IgD-negative memory B cell (primary cell): ENCODE measurements around the gene PTTG1IP. TPM values are rescaled to one million over a fixed set of nuclear protein-coding genes. Genes with fewer than 3 reads are reported as not detected.
"Not testable (repeated sequence)": the region's sequence is repeated elsewhere in the genome, so short reads cannot be mapped to it uniquely, and the experiment has no call there.

Experiments used
- H3K27ac Mint-ChIP-seq, 3 donors: one replicate each; pipeline ENCODE4 v1.8.0; 2020 to 2022; ENCODE audit warnings: mild to moderate bottlenecking in 3 of 3, mixed read lengths in 3 of 3, moderate library complexity in 1 of 3
- H3K27me3 Mint-ChIP-seq: one replicate; pipeline ENCODE4 v1.8.0; 2021; ENCODE audit warnings: mixed read lengths
- H3K36me3 Mint-ChIP-seq: one replicate; pipeline ENCODE4 v1.8.0; 2020; ENCODE audit warnings: mild to moderate bottlenecking, mixed read lengths
- H3K4me1 Mint-ChIP-seq, 3 donors: one replicate each; pipeline ENCODE4 v1.8.0; 2020 to 2022; ENCODE audit warnings: mixed read lengths in 3 of 3, mild to moderate bottlenecking in 1 of 3
- H3K4me3 Mint-ChIP-seq, 4 donors: one replicate each; pipeline ENCODE4 v1.8.0; 2020 to 2022; ENCODE audit warnings: mild to moderate bottlenecking in 4 of 4, mixed read lengths in 4 of 4, moderate library complexity in 3 of 4
- H3K9me3 Mint-ChIP-seq, 3 donors: one replicate each; pipeline ENCODE4 v1.8.0; 2020 to 2021; ENCODE audit warnings: mixed read lengths in 3 of 3, mild to moderate bottlenecking in 1 of 3
- polyA plus RNA-seq: library from polyadenylated mRNA; unstranded; fragments of 300-500 nt; fragmentation: Illumina TruSeq; gene quantifications from one replicate; pipeline ENCODE4 v1.2.3, GENCODE V29; 2021

The PTTG1IP gene
- polyA plus RNA-seq, 1 donor from 2014 or later: 44.7 TPM

DNA sequence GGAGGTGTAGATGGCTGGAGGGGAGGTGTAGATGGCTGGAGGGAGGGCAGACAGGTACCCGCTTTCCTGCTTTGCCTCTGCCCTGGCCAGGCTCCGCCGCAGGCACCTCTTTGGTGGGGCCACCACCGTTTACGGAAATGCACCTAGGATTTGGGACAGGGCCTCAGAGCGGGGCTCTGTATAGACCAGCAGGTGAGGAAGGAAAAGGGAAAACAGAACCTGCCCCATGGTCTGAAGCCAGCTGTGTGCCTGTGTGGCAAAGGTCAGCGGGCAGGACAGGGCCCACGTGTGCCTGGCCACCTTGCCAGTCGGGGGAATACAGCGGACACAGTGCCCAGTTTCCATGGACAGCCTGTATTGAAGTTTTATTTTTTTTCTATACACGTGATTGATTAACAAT is 12.1 kb upstream of the PTTG1IP start:
- Mint-ChIP-seq H3K27ac (peak overlapping the region in 1 of 3 donors; percentile 25), H3K4me3 (no peak overlapping the region)

DNA sequence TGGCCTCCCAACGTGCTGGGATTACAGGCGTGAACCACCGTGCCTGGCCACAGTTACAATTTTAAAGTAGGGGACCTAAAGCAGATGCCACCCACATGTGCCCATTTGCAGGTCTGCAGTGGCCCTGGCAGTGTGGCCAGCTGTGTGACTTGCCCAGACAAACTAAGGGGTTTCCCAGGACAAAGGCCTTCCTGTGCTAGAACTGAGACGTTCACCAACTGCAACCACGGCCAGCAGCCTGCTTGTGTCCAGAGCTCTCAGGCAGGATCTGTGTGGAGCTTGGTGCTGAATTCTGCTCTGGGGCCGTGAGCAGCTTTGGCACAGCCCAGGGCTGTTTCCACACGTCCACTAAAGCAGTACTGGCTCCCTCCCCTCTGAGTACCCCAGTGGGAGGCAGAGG is 10.6 kb upstream of the PTTG1IP start:
- peak overlapping the region in 2 of 3 donors; percentile 14 to 54 for H3K27ac Mint-ChIP-seq
- no peaks in the 10 kb centered on the region for H3K36me3 Mint-ChIP-seq
- H3K4me1 Mint-ChIP-seq: peaks cover 18 to 24% (median 24%) of the 10 kb centered on the region in 3 donors
- H3K9me3 Mint-ChIP-seq: no peaks in the 10 kb centered on the region
- no peak overlapping the region for H3K4me3 Mint-ChIP-seq
- no peaks in the 10 kb centered on the region for H3K27me3 Mint-ChIP-seq

More for the DNA sequence above, 12.1 kb upstream of the PTTG1IP start:
- Mint-ChIP-seq H3K27me3 (no peaks in the 10 kb centered on the region), H3K9me3 (no peaks in the 10 kb centered on the region), H3K4me1 (peaks cover 16 to 21% (median 19%) of the 10 kb centered on the region in 3 donors), H3K36me3 (no peaks in the 10 kb centered on the region)

DNA sequence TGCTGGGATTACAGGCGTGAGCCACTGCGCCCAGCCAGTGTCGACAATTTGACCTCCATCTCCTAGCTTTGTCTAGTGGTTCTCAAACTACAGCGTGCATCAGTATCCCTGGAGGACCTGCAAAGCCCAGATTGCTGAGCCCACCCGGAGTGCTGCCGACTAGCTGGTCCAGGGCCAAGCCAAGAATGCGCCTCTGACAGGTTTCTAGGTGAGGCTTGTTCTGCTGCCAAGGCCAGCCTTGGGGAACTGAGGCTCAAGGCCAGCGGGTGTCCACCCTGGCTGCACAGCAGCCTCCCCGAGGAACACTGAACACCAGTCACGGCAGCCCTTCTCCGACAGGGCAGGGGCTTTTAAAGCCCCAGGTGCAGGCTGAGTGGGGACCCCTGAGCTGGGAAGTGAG is 9.8 kb upstream of the PTTG1IP start:
- H3K4me3 Mint-ChIP-seq: no peak overlapping the region
- no peaks in the 10 kb centered on the region for H3K36me3 Mint-ChIP-seq
- peaks cover 24 to 29% (median 25%) of the 10 kb centered on the region in 3 donors for H3K4me1 Mint-ChIP-seq
- no peaks in the 10 kb centered on the region for H3K9me3 Mint-ChIP-seq
- no peak overlapping the region for H3K27ac Mint-ChIP-seq
- no peaks in the 10 kb centered on the region for H3K27me3 Mint-ChIP-seq

- no peaks in the 10 kb centered on the region for H3K9me3 Mint-ChIP-seq
- peak overlapping the region; percentile 0 to 83 (median 7) for H3K27ac Mint-ChIP-seq
- peaks cover 22 to 39% (median 30%) of the 10 kb centered on the region in 3 donors for H3K4me1 Mint-ChIP-seq
- H3K27me3 Mint-ChIP-seq: no peaks in the 10 kb centered on the region
- H3K4me3 Mint-ChIP-seq: peak overlapping the region in 2 of 4 donors; percentile 15 to 83
- no peaks in the 10 kb centered on the region for H3K36me3 Mint-ChIP-seq
Measured at GRCh38 chr21:44881198-44881872, 7.8 kb upstream of the PTTG1IP start.

DNA sequence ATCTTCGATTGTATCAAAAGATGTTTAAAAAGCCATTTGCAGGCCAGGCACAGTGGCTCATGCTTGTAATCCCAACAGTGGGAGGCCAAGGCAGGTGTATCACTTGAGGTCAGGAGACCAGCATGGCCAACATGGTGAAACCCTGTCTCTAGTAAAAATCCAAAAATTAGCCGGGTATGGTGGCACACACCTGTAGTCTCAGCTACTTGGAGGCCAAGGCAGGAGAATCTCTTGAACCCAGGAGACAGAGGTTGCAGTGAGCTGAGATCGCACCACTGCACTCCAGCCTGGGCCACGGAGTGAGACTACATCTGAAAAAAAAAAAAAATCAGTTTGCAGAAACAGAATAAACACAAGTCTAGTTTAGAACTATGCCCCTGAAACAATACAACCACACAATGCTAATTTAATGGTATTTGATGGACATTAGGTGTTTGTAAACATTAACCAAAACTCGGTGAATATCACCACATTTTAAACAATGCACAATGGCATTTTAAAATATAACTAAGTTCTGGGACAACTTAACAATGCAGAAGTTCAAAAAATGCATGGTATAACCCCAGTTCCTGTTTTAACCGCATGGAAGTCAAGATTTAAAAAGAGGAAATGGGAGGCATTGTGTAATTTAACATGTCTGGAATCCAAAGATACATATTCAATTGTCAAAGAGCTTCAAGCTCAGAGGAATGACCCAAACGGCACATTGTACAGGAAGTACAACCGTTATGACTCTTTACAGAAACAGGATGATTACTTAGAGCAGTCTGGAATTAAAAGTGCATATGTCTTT is 7.1 kb upstream of the PTTG1IP start:
- Mint-ChIP-seq H3K4me1 (peaks cover 24 to 41% (median 31%) of the 10 kb centered on the region in 3 donors), H3K27me3 (no peaks in the 10 kb centered on the region), H3K27ac (peak overlapping the region; percentile 0 to 21 (median 7)), H3K9me3 (no peaks in the 10 kb centered on the region), H3K4me3 (peak overlapping the region in 3 of 4 donors; percentile 6 to 44 (median 15)), H3K36me3 (no peaks in the 10 kb centered on the region)

GRCh38 chr21:44879238-44879637 is 5.7 kb upstream of the PTTG1IP start:
- H3K4me1 Mint-ChIP-seq: peaks cover 28 to 46% (median 45%) of the 10 kb centered on the region in 3 donors
- H3K36me3 Mint-ChIP-seq, H3K27me3 Mint-ChIP-seq, H3K27ac Mint-ChIP-seq, H3K9me3 Mint-ChIP-seq, H3K4me3 Mint-ChIP-seq: not testable (repeated sequence)

DNA sequence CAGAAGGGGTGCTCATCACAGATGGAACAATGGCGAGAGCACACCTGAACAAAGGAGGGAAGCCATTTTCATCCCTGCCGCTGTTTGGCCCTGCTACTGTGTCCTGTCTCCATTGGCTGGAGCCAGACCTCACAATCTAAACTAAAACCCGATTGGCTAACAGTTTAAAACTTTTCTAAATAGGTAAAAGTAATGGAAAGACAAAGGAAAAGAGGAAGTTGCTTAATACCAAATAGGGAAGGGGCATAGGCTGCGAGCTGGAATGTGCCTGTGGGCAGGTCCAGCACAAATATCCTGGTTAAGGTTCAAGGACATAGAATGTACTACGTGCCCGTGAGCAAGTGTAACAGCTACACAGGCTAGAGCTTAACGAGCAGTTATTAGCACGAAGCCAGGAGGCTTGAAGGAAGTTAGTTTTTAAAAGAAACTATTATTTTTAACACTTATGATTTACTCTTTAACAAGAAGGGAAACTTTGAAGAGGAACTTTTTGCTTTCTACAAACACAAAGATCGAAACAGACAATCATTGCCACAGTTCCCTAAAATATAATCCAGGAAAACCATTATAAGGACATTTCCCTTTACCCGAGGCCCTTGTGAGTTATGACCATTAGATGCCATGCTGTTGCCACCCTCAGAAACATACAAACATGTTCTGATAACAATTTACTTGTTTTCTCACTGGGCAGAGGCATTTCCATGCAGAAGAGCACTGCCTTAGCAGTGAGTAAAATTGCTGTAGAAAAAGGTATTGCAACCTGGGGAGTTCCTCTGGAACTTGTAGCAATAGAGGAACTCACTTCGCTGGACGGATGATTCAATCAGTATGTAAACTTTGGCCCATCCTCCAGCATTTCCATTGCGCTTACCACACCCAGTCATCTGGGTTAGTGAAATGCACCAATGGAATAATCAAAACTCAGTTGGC is 4.8 kb upstream of the PTTG1IP start:
- Mint-ChIP-seq H3K9me3 (no peaks in the 10 kb centered on the region), H3K36me3 (no peaks in the 10 kb centered on the region), H3K4me1 (peaks cover 28 to 46% (median 46%) of the 10 kb centered on the region in 3 donors), H3K27me3 (no peaks in the 10 kb centered on the region), H3K27ac (peak overlapping the region in 2 of 3 donors; percentile 20 to 65), H3K4me3 (peak overlapping the region in 2 of 4 donors; percentile 53 to 76)

DNA sequence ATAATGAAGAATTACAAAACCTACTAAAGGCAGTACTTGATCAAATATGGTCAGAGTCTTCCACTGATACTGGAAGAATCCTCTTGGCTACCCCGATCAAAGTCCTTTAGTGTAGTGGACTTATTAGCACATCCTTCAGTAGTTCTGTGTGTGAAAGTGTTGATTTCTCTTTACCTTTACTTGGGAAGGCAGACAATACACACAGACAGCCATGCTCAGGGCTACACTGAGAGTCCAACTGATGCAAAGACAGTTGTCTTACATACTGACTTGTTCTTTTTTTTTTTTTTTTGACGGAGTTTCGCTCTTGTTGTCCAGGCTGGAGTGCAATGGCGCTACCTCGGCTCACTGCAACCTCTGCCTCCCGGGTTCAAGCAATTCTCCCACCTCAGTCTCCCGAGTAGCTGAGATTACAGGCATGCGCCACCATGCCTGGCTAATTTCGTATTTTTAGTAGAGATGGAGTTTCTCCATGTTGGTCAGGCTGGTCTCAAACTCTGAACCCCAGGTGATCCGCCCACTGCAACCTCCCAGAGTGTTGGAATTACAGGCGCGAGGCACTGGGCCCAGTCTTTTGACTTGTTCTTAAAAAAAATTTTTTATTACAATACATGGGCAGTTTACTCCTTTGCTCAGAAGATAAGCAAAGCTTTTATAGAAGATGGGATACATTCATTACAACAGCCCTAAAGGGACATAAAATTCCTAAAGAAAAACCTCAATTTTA is 3.5 kb upstream of the PTTG1IP start:
- peaks cover 30 to 53% (median 48%) of the 10 kb centered on the region in 3 donors for H3K4me1 Mint-ChIP-seq
- H3K9me3 Mint-ChIP-seq: no peaks in the 10 kb centered on the region
- H3K4me3 Mint-ChIP-seq: peak overlapping the region in 2 of 4 donors; percentile 32 to 58
- H3K27ac Mint-ChIP-seq: peak overlapping the region in 1 of 3 donors; percentile 100
- no peaks in the 10 kb centered on the region for H3K36me3 Mint-ChIP-seq
- H3K27me3 Mint-ChIP-seq: no peaks in the 10 kb centered on the region

DNA sequence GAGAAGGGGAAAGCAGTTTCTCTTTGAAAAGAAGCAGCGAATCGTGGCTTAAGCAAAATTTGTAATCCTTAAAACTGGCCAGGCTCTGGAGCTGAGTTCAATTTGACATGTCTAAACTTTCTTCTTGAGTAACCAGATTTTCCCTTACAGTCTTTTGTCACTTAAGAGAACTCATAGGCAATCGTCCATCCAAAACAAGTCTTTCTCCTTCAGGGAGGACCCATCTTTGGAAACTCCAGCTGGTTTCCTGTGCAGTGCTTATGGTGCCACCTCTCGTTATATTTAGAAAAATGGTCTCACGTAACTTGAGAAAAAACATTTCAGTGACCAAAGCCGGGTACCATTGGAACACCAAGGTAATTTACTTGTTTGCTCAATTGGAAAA is 1.8 kb upstream of the PTTG1IP start:
- peak overlapping the region; percentile 94 to 100 (median 98) for H3K27ac Mint-ChIP-seq
- peak overlapping the region; percentile 90 to 100 (median 98) for H3K4me3 Mint-ChIP-seq
- no peaks in the 10 kb centered on the region for H3K27me3 Mint-ChIP-seq
- H3K9me3 Mint-ChIP-seq: no peaks in the 10 kb centered on the region
- H3K4me1 Mint-ChIP-seq: peaks cover 23 to 47% (median 42%) of the 10 kb centered on the region in 3 donors
- no peaks in the 10 kb centered on the region for H3K36me3 Mint-ChIP-seq

DNA sequence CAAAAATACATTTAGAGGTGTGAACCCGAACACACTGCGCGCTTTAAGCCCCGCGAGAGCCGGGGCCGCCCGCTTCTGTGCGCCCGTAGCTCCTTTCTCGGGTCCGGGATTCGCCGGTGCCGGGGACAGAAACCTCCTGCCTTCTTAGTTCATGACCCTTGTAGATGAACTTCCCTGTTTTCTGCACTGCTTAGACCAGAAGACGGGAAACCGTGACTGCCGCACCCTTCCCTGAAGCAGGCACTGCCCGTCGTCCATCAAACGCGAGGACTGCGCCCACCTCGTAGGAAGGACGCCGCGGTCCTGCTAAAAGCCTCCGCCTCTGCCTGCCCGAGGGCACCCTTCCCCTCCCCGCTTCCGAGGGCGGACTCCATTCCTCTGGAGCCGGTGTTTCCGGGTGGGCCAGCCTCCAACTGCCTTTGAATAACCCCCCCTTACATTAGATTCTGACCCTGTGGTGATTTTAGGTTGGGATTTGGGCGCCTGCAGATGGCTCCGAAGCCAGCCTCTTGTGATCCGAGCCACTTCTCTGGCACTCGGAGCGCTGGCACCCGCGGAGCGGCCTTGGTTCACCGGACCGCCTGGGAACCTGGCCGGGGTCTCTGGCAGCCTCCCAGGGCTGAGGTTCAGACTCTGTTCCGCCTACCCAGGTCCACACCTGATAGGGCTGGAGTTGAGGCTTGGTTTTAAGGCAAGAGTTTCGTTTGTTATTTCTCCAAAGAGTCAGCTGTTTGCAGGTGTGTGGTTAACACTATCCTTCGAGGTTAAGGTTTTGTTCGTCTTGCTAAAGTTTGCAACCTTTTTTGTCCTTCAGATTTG is 1.2 kb upstream of the PTTG1IP start:
- Mint-ChIP-seq H3K36me3 (no peaks in the 10 kb centered on the region), H3K4me1 (peaks cover 22 to 47% (median 40%) of the 10 kb centered on the region in 3 donors), H3K9me3 (no peaks in the 10 kb centered on the region)

GRCh38 chr21:44874240-44874496 is 678 bp upstream of the PTTG1IP start:
- no peaks in the 10 kb centered on the region for H3K27me3 Mint-ChIP-seq
- peak overlapping the region; percentile 94 to 100 (median 98) for H3K27ac Mint-ChIP-seq
- no peaks in the 10 kb centered on the region for H3K9me3 Mint-ChIP-seq
- no peaks in the 10 kb centered on the region for H3K36me3 Mint-ChIP-seq
- H3K4me1 Mint-ChIP-seq: peaks cover 25 to 47% (median 41%) of the 10 kb centered on the region in 3 donors
- peak overlapping the region; percentile 90 to 100 (median 98) for H3K4me3 Mint-ChIP-seq

More for the DNA sequence above, 1.2 kb upstream of the PTTG1IP start:
- Mint-ChIP-seq H3K27me3 (no peaks in the 10 kb centered on the region), H3K4me3 (peak overlapping the region; percentile 90 to 100 (median 98)), H3K27ac (peak overlapping the region; percentile 94 to 100 (median 98))

- peak overlapping the region; percentile 82 to 100 (median 97) for H3K4me3 Mint-ChIP-seq
- no peaks in the 10 kb centered on the region for H3K9me3 Mint-ChIP-seq
- no peaks in the 10 kb centered on the region for H3K27me3 Mint-ChIP-seq
- peak overlapping the region; percentile 46 to 92 (median 87) for H3K27ac Mint-ChIP-seq
- H3K36me3 Mint-ChIP-seq: peaks cover 2% of the 10 kb centered on the region
- peaks cover 35 to 46% (median 44%) of the 10 kb centered on the region in 3 donors for H3K4me1 Mint-ChIP-seq
Measured at GRCh38 chr21:44872649-44873355, 688 bp downstream of the PTTG1IP start.

DNA sequence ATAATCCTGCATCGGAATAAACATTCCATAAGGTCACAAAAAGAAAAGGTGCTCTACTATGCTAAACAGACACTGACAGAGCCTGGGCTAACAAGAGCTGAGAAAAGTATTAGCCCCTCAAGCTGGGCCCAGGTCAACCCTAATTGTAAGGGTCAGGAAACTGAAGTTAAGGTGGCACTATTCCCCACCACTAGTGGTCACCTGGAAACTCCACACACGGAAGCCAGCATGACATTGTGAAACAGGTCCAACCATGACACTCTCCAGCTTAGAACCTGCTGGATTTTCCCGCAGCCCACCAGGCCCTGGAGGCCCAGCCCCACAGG is 1.2 kb downstream of the PTTG1IP start:
- H3K27me3 Mint-ChIP-seq: no peaks in the 10 kb centered on the region
- H3K4me3 Mint-ChIP-seq: peak overlapping the region; percentile 82 to 100 (median 97)
- peaks cover 2% of the 10 kb centered on the region for H3K36me3 Mint-ChIP-seq
- peaks cover 39 to 50% (median 47%) of the 10 kb centered on the region in 3 donors for H3K4me1 Mint-ChIP-seq
- H3K9me3 Mint-ChIP-seq: no peaks in the 10 kb centered on the region
- peak overlapping the region; percentile 46 to 92 (median 87) for H3K27ac Mint-ChIP-seq
